NCI-H2171 treated with DMSO at 0.1 percent for 48 hours (cell line): ENCODE data around the gene GALNT6.
A peak's percentile ranks its signal among the peaks of the same experiment; 100 is the strongest.

Experiments
- DNase-seq: peaks from one replicate; lab custom pipeline; 2025; lab: John Stamatoyannopoulos, UW

The GALNT6 gene

DNA sequence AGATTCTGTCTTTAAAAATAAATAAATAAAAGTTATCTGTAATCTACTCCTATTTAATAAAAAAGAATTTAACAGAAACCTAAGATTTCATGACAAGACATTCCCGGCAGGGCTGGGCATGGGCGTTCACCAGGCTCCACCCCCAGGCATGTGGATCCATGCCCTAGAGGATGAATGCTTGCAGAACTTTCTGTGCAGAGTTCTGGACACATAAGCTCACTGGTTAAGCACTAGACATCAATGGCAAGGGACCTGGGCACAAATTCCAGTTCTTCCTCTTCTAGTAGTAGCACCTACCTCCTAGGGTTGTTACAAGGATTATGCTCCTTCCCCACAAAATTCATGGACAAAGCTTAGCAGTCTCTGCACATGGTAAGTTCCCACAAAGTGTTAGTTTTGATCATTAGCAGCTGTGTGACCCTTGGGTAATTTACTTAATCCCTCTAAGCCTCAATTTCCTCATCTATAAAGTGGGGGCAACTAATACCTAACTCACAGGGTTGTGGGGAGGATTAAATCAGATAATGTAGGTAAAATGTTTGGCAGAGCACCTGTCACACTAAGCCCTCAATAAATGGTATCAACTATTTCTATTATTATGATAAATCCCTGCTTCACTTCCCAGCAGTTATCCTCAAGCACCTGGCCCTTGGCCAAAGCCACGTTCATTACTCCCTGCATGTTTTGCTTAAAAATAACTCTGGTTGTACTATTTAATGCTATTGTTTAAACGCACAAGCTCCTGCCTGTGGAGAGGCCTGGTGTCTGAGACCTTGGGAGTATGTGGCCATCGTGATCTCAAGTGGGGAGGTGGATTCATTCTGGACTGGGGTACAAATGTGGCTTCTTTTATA, 9.8 kb downstream of the GALNT6 start:
- peak; percentile 23 for DNase-seq

DNA sequence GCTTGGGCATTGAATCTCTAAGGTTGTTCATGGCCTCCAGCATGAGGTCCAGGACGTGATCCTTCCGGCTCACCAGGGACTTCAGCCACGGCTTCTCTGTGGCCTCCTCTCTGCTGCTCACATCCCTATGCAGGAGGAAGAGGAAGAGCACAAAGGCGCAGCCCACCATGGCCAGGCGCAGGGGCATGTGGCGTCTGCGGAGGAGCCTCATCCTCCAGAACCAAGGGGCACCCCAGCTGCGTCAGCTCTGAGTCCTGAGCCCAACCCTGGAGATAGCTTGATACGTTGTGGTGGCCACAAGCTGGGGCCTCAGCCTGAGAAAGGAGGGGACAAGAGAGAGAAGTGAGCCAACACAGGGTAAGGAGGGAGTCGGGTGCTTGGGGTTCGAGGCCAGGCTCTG, 11.6 kb downstream of the GALNT6 start:
- no peak for DNase-seq

DNA sequence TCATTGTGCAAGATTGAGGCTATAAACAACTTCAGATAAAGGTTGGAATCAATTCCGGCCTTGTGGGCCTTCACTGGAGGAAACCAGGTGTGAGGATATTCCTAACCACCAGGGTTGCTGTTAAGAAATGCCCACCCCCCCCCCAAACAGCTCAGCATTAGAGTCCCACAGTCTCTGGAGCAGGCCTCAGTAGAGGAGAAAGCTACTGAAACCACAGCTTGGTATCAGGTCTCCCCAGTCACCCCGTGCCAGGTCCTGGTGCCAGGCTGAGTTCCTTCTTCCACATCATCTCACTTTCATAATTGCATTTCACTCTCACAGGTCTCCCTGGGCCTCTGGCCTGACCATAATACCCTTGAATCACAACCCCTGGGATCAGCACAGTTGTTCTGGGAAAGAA, 12.5 kb downstream of the GALNT6 start:
- DNase-seq, result no peak

DNA sequence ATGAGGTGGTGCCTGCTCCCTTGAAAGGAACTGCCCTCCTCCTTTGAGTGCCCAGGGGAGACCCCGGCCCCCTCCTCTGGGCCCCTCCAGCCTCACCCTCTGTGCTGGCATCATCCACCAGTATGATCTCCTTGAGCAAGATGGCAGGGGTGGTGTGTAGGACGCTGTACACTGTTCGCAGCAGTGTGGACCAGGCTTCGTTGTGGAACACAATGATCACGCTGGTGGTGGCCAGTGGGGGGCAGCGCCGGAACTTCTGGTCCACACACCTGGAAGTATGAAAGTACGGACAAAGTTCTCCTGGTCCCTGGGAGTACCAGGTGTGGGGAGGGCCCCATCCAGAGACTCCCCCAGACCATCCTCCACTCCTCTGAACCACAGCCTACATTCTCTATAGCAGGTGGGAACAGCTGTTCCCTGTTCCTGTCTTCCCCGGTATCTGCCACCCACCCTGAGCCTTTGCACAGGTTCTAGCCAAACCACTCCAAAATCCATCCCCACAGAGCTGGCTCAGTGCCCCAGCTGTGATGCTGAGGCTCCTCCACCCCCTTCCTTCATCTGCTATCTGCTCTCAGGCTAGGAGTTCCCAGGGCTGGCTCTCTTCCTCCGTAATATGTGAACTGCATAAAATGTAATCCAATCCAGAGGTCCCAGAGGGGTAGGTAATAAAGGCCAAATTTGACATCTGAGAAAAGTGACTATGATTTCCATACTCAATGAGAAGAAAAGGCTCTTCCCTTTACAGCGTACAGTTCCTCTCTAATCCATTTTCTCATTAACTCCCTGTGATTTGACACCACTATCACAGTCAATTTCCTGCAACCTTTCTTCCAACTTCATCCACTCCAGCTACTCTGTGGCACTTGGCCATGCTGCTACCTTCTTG, 13.9 kb downstream of the GALNT6 start:
- DNase-seq, result peak; percentile 98

- DNase-seq, result no peak
Observed at GRCh38 chr12:51374856-51375255, 16.4 kb downstream of the GALNT6 start.

GRCh38 chr12:51374361-51374760, 16.8 kb downstream of the GALNT6 start:
- DNase-seq, result no peak

- DNase-seq, result no peak
Observed at GRCh38 chr12:51373187-51373586, 18.0 kb downstream of the GALNT6 start.

GRCh38 chr12:51372021-51372420, 19.2 kb downstream of the GALNT6 start:
- no peak for DNase-seq

DNA sequence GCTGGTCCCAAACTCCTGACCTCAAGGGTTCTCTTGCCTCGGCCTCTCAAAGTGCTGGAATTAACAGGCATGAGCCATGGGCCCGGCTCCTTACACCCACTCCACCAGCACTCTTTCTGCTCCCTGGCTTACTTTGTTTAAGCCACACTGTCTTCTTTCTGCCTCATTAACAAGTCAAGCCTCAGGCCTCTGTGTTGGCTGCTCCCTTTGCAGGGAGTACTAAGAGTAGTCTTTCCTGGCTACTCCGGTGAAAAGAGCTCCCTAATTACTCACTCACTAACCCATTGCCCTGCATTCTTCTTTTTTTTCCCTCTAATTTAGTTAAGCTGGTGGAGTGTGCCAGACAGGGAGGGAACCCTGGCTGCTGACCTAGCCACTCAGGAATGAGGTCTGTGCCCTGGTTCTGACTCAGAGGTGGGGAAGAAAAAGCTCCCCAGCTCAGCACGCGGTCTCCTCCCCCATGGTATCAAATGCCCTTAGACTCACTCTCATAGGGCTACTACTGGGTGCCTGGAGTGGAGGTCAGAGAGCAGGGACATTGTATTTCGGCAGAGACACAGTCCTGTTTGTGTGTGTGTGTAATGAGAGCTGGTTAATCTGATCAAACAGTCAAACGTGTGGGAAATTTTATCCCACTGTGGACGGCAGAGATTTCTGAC, 19.8 kb downstream of the GALNT6 start:
- no peak for DNase-seq

DNA sequence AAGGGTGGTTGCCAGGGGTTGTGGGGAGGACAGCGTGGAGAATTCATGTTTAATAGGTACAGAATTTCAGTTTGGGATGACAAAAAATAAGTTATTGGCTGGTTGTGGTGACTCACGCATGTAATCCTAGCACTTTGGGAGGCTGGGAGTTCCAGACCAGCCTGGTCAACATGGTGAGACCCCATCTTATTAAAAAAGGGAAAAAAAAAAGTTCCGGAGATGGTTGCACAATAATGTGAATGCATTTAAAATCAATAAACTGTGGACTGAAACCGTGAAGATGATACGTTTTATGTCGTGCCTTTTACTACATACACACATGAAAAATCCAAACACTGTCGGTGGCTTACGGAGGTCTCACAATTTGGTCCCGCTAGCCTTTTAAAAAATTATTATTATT, 20.5 kb downstream of the GALNT6 start:
- no peak for DNase-seq

- DNase-seq, result no peak
Observed at GRCh38 chr12:51369581-51369980, 21.6 kb downstream of the GALNT6 start.

- peak; percentile 77 for DNase-seq
Observed at GRCh38 chr12:51368640-51369517, 22.3 kb downstream of the GALNT6 start.

- no peak for DNase-seq
Observed at GRCh38 chr12:51365276-51365675, 25.9 kb downstream of the GALNT6 start.

- DNase-seq, result no peak
Observed at GRCh38 chr12:51364001-51364400, 27.2 kb downstream of the GALNT6 start.

GRCh38 chr12:51362747-51363342, 28.4 kb downstream of the GALNT6 start:
- DNase-seq, result no peak

- DNase-seq, result no peak
Observed at GRCh38 chr12:51362307-51362706, 28.9 kb downstream of the GALNT6 start.

DNA sequence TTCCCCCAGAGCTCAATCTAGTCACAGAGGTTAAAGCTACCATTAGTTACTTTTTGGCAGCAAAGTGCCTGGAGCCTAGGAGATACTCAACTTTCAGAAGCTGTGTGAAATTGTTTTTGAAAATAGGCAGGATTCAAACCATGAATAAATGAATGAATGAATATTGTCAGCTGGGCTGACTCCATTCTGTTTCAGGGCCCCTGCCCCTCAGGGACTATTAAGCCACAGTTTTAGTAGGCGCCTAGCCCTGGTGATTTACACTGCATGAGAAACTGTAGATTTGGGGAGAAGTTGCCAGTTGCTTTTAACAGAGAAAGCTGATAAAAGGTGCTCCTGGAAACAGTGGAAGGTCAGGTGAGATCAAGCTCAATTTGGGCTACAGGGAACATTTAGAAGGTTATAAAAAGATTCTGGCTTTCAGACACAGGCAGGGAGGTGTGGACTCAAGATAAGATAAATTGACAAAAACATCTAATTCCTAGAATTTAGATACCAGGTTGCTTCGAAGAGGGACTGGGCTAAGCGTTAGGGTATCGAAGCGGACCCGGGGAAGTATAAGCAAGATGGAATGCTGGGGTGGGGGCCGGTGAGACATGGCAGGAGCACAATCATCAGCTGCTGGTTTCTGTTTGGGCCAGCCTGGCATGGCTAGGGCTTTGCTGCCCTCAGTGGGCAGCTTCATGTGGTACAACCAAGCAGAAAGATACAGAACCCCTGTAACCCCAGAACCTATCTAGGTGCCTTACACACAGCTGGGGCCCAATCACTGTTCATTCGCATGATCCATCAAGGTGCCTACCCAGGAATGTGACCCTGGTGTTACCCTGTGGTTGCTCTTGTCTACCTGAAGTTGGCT, 29.8 kb downstream of the GALNT6 start:
- DNase-seq, result no peak

DNA sequence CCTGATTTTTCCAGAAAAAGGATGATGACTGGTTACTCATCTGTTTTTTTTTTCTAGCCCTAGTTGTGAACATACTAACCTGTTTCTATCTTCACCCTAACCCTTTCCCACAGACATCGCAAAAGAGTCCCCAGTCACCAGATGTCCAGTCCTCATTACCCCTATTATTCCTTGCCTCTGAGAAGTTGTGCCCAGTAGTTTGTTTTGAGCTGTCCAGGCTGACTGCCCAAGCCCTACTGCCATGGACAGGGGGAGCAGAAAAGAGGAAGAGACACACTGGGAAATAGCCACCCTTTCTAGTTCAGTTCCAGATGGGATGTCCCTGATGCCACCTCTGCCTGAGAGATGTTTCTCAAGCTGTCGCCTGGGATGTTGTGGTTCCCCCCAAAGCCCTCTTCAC, 30.9 kb downstream of the GALNT6 start:
- no peak for DNase-seq

GRCh38 chr12:51359851-51360250, 31.4 kb downstream of the GALNT6 start:
- DNase-seq, result no peak

DNA sequence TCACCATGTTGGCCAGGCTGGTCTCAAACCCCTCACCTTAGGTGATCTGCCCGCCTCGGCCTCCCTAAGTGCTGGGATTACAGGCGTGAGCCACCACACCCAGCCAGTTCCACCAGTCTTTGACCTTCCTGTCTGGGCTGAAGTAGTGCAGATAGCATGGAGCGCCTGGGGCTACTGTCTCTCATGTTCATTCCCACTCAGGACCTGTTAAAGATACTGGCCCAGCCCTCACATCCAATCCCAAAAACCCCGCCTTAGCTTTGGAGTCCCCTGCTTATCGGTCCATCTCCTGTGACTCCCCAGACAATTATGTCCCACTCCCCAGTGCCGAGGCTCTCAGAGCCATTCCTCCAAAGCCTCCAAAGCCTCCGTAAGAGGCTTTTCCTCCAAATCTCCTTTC, 32.7 kb downstream of the GALNT6 start:
- DNase-seq, result no peak
